K562 (cell line): ENCODE results near the gene PDCL3. TPM values are rescaled to one million over a fixed set of nuclear protein-coding genes. Genes with fewer than 3 reads are reported as not detected.

Experiments used
- ATAC-seq: fragments of 200-7000 bp; cut with Tn5 transposase; 3 replicates; pipeline ENCODE4 v1.9.1; 2020; ENCODE audit warnings: moderate library complexity
- BruUV-seq: library from RNA; stranded (reverse); fragments of 400-500 nt; replicated peaks from 2 replicates; lab custom pipeline; 2021; lab: Mats Ljungman, UMichigan
- CTCF ChIA-PET: fragments of 300-600 bp; formaldehyde crosslinking; extraction: SDS; loops from one replicate; lab custom pipeline; 2021; ENCODE audit warnings: low intra/inter-chr PET ratio; lab: Yijun Ruan, JAX
- POLR2A ChIA-PET: fragments of 300-600, 350-650 bp; sonication (Branson Sonifier 250); formaldehyde crosslinking; extraction: SDS; loops from one replicate; lab custom pipeline; 2021; ENCODE audit warnings: antibody characterized with exemption, inconsistent platforms; lab: Yijun Ruan, JAX
- DNase-seq, 4 experiments: peaks; one replicate each; pipeline versions ENCODE4 v3.0.0 to v3.0.0-alpha.2; 2011 to 2018; ENCODE audit warnings: low spot score in 3 of 4, mixed read lengths in 3 of 4; ENCODE audit errors: extremely low read depth in 1 of 4
- FAIRE-seq: peaks from 2 replicates; lab custom pipeline; 2011; peaks lifted over from hg19 to GRCh38; lab: Jason Lieb, UNC
- H2AFZ ChIP-seq: 2 replicates; pipeline ENCODE4 v1.6.0; 2011; ENCODE audit warnings: low read depth, low read length, control low read depth, inconsistent platforms
- H3K27ac ChIP-seq: fragments of 200-600 bp; 3 replicates; pipeline ENCODE4 v1.8.0; 2011; ENCODE audit warnings: low read depth, mild to moderate bottlenecking, control low read depth, inconsistent platforms, low read length, moderate library complexity, mixed read lengths; ENCODE audit errors: extremely low read depth
- H3K27me3 ChIP-seq, 2 experiments: fragments of 300-600 bp in 1 of 2; 2 replicates in 1 of 2; 3 replicates in 1 of 2; pipeline versions ENCODE4 v1.6.0 to v1.8.0; 2011; ENCODE audit warnings: inconsistent platforms in 2 of 2, low read length in 2 of 2, mild to moderate bottlenecking in 1 of 2, mixed read lengths in 1 of 2, moderate library complexity in 1 of 2; ENCODE audit not compliant: control insufficient read depth in 2 of 2, insufficient read depth in 2 of 2
- H3K36me3 ChIP-seq: fragments of 300-600 bp; 3 replicates; pipeline ENCODE4 v1.8.0; 2011; ENCODE audit warnings: mild to moderate bottlenecking, low read length, inconsistent platforms; ENCODE audit not compliant: control insufficient read depth, insufficient read depth
- H3K4me1 ChIP-seq, 2 experiments: fragments of 200-600 bp in 1 of 2; replicated peaks in 1 of 2; 2 replicates in 1 of 2; 3 replicates in 1 of 2; pipeline versions ENCODE4 v1.5.1 to v1.8.0; 2011; ENCODE audit warnings: inconsistent platforms in 2 of 2, low read length in 2 of 2, mild to moderate bottlenecking in 1 of 2, mixed read lengths in 1 of 2, moderate library complexity in 1 of 2; ENCODE audit not compliant: control insufficient read depth in 2 of 2, insufficient read depth in 2 of 2
- H3K4me2 ChIP-seq: 2 replicates; pipeline ENCODE4 v1.6.1; 2011; ENCODE audit warnings: low read length, control low read depth, inconsistent platforms, mixed read lengths; ENCODE audit not compliant: insufficient read depth
- H3K4me3 ChIP-seq: fragments of 200-600 bp; sonication (generic), shearing (Covaris generic); 2 replicates; pipeline ENCODE4 v1.5.1; 2016; ENCODE audit warnings: control low read depth, inconsistent platforms
- H3K79me2 ChIP-seq: fragments of 200-600 bp; 3 replicates; pipeline ENCODE4 v1.8.0; 2011; ENCODE audit warnings: low read length, inconsistent platforms; ENCODE audit not compliant: control insufficient read depth, insufficient read depth
- H3K9ac ChIP-seq, 2 experiments: 2 replicates each; pipeline versions ENCODE4 v1.6.0 to v1.6.1; 2011; ENCODE audit warnings: low read depth in 2 of 2, low read length in 2 of 2, control low read depth in 1 of 2, inconsistent platforms in 1 of 2, mild to moderate bottlenecking in 1 of 2, mixed read lengths in 1 of 2; ENCODE audit not compliant: insufficient read depth in 1 of 2
- H3K9me1 ChIP-seq: one replicate; pipeline ENCODE4 v1.6.0; 2011; ENCODE audit warnings: inconsistent platforms, mild to moderate bottlenecking, low read length, moderate library complexity; ENCODE audit not compliant: control insufficient read depth, insufficient read depth
- H3K9me3 ChIP-seq: replicated peaks from 2 replicates; pipeline ENCODE4 v1.5.1; 2011; ENCODE audit warnings: low read depth, low read length, inconsistent platforms; ENCODE audit not compliant: control insufficient read depth, insufficient read depth
- H4K20me1 ChIP-seq: replicated peaks from 2 replicates; pipeline ENCODE4 v1.6.1; 2011; ENCODE audit warnings: low read length, inconsistent platforms, mixed read lengths; ENCODE audit not compliant: control insufficient read depth, insufficient read depth
- BHLHE40 ChIP-seq: IDR thresholded peaks from 2 replicates; pipeline ENCODE4 v1.6.1; 2011; ENCODE audit warnings: low read length, improper control_type of control experiment
- CREBBP ChIP-seq: IDR thresholded peaks from one replicate; pipeline ENCODE4 v1.6.1; 2012; ENCODE audit warnings: low read depth, mild to moderate bottlenecking, control low read depth, inconsistent platforms, low read length
- GTF2E2 ChIP-seq: fragments of 200-800 bp; sonication (Bioruptor generic); IDR thresholded peaks from 2 replicates; pipeline ENCODE4 v1.6.1; 2016; ENCODE audit warnings: missing genetic modification characterization, missing compliant biosample characterization
- HMG20A ChIP-seq: fragments of 450-650 bp; formaldehyde crosslinking; conservative IDR thresholded peaks from 2 replicates; pipeline ENCODE4 v1.4.0; 2020; ENCODE audit warnings: mild to moderate bottlenecking, mixed read lengths
- MTA3 ChIP-seq: fragments of 450-650 bp; formaldehyde crosslinking; IDR thresholded peaks from 2 replicates; pipeline ENCODE4 v1.6.1; 2017; ENCODE audit warnings: mild to moderate bottlenecking, borderline replicate concordance
- POLR2H ChIP-seq: IDR thresholded peaks from 2 replicates; pipeline ENCODE4 v1.6.1; 2016; ENCODE audit warnings: missing genetic modification characterization, low read depth, mild to moderate bottlenecking, control low read depth, missing compliant biosample characterization, moderate library complexity
- SAFB ChIP-seq: fragments of 200-400 bp; formaldehyde crosslinking; IDR thresholded peaks from 2 replicates; pipeline ENCODE4 v1.6.1; 2017; ENCODE audit warnings: low read depth, low read length, borderline replicate concordance
- XRCC5 ChIP-seq: fragments of 200-400 bp; formaldehyde crosslinking; IDR thresholded peaks from 2 replicates; pipeline ENCODE4 v1.6.1; 2017; ENCODE audit warnings: low read depth, mild to moderate bottlenecking, low read length
- ZFX ChIP-seq: sonication (generic); formaldehyde crosslinking; IDR thresholded peaks from 2 replicates; pipeline ENCODE4 v1.8.0; 2022; ENCODE audit warnings: mild to moderate bottlenecking, missing genetic modification reagents, moderate library complexity
- ZNF263 ChIP-seq: sonication (generic); formaldehyde crosslinking; IDR thresholded peaks from 2 replicates; pipeline ENCODE4 v1.8.0; 2022; ENCODE audit warnings: mild to moderate bottlenecking, missing genetic modification reagents, borderline replicate concordance
- ZNF395 ChIP-seq: fragments of 200-800 bp; sonication (Bioruptor generic); IDR thresholded peaks from 2 replicates; pipeline ENCODE4 v1.6.1; 2017; ENCODE audit warnings: missing genetic modification characterization, missing compliant biosample characterization
- ZNF655 ChIP-seq: fragments of 250-450 bp; sonication (Bioruptor Pico); IDR thresholded peaks from 2 replicates; pipeline ENCODE4 v1.5.0; 2021
- ZNF740 ChIP-seq, 3 experiments: fragments of 200-800 bp in 1 of 3; sonication (Bioruptor generic) in 1 of 3; sonication (generic) in 1 of 3; formaldehyde crosslinking in 1 of 3; IDR thresholded peaks; 2 replicates each; pipeline versions ENCODE4 v1.6.1 to v1.8.0; 2016 to 2022; ENCODE audit warnings: mild to moderate bottlenecking in 2 of 3, missing compliant biosample characterization in 2 of 3, missing genetic modification characterization in 2 of 3, missing genetic modification reagents in 1 of 3
- WGBS: fragments of 100-300 bp; shearing (Covaris generic); methylation state at CpG from one replicate; pipeline ENCODE4 v1.1.6; 2016; ENCODE audit warnings: low coverage, mixed read lengths; ENCODE audit not compliant: insufficient coverage; ENCODE audit errors: missing lambda C conversion rate; 5-methylcytosine and 5-hydroxymethylcytosine counted together
- in situ Hi-C: fragments of 300-500 bp; cut with MboI; formaldehyde crosslinking; loops from 4 replicates; pipeline ENCODE4 v1.15.0; 2018; ENCODE audit warnings: inconsistent platforms, mixed read lengths
- intact Hi-C: fragments of 100-400 bp; cut with micrococcal nuclease; formaldehyde crosslinking; loops from 2 replicates; pipeline ENCODE4 v1.14.2; 2022
- polyA plus RNA-seq, 8 experiments: library from polyadenylated mRNA; depleted of rRNA in 4 of 8; stranded (reverse) in 5 of 8; unstranded in 3 of 8; fragments of >200 nt; fragmentation: Nextera tagmentation in 2 of 8; fragmentation: Illumina TruSeq in 1 of 8; extraction: Ambion mirVana in 2 of 8; extraction: Trizol in 1 of 8; gene quantifications; 2 replicates each; pipeline versions ENCODE4 v1.2.1 to v1.2.3, GENCODE V29; 2011 to 2014; ENCODE audit warnings: inconsistent platforms in 1 of 8, missing spikeins in 1 of 8
- total RNA-seq, 7 experiments: library from RNA; depleted of rRNA in 6 of 7; stranded (reverse); fragments of >200 nt in 6 of 7; fragmentation: Illumina TruSeq in 2 of 7; extraction: Trizol in 2 of 7; gene quantifications; 2 replicates each; pipeline versions ENCODE4 v1.2.1 to v1.2.3, GENCODE V29; 2011 to 2021; ENCODE audit warnings: low replicate concordance in 1 of 7
- TF ChIP-seq, protein P1 (sequence below): fragments of 450-650 bp; formaldehyde crosslinking; IDR thresholded peaks from 2 replicates; pipeline ENCODE4 v1.4.0; 2020; ENCODE audit warnings: mild to moderate bottlenecking, moderate library complexity

PDCL3 gene
- total and polyA plus RNA-seq, 9 of the 15 experiments (the other 6 are each of a cell fraction or from before 2014, with no cell fraction given), result 16.6 to 76.7 (median 26.9) TPM

GRCh38 chr2:100601661-100602060, 38.9 kb downstream of the PDCL3 start:
- 18% methylated on average over 3 of the region's 3 CpGs for WGBS
- in situ Hi-C loops (no loop called here), intact Hi-C loops (loop anchor here (10.0 kb wide), 2 partner anchors 107 to 177 kb away; no protein-coding TSS in a partner anchor)
- no peak for ATAC-seq
- Histone ChIP-seq H3K4me2 (no peak overlapping the region), H3K36me3 (no peaks in the 10 kb centered on the region), H3K9me1 (no peaks in the 10 kb centered on the region), H3K27ac (no peak overlapping the region), H3K9me3 (no peaks in the 10 kb centered on the region), H3K4me3 (no peak overlapping the region), H3K27me3 (peaks cover 16 to 28% of the 10 kb centered on the region in 2 experiments), H2AFZ (no peak overlapping the region), H3K9ac (no peak overlapping the region), H4K20me1 (0 out of 2 replicates have a peak, but pooled peaks cover 6% of the 10 kb centered on the region), H3K4me1 (no peaks in the 10 kb centered on the region), H3K79me2 (no peaks in the 10 kb centered on the region)
- no TSS peak for BruUV-seq
- DNase-seq, result no peak
- no peak for FAIRE-seq
- POLR2A ChIA-PET, result no interaction called here
- CTCF ChIA-PET, result no interaction called here
- TF ChIP-seq BHLHE40, result no peak
- no peak for TF ChIP-seq SAFB
- TF ChIP-seq, protein P1, sequence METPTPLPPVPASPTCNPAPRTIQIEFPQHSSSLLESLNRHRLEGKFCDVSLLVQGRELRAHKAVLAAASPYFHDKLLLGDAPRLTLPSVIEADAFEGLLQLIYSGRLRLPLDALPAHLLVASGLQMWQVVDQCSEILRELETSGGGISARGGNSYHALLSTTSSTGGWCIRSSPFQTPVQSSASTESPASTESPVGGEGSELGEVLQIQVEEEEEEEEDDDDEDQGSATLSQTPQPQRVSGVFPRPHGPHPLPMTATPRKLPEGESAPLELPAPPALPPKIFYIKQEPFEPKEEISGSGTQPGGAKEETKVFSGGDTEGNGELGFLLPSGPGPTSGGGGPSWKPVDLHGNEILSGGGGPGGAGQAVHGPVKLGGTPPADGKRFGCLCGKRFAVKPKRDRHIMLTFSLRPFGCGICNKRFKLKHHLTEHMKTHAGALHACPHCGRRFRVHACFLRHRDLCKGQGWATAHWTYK (CRISPR knock-in tag), result no peak
- TF ChIP-seq ZNF263 (CRISPR knock-in tag), result no peak
- TF ChIP-seq ZNF740 (CRISPR knock-in tag; IDR thresholded peaks at IDR 0.05), result no peak
- TF ChIP-seq ZNF740 (tag; IDR thresholded peaks at IDR 0.05), result no peak
- TF ChIP-seq ZNF395 (CRISPR knock-in tag), result no peak
- no peak for TF ChIP-seq CREBBP
- no peak for TF ChIP-seq GTF2E2 (tag)
- TF ChIP-seq MTA3, result no peak
- TF ChIP-seq POLR2H (tag), result no peak
- TF ChIP-seq ZFX (CRISPR knock-in tag), result no peak
- TF ChIP-seq HMG20A (CRISPR knock-in tag), result no peak
- no peak for TF ChIP-seq XRCC5
- no peak for TF ChIP-seq ZNF655 (CRISPR knock-in tag)
